Osteoblast (primary cell): ENCODE results near the gene PLCB4. TPM values are rescaled to one million over a fixed set of nuclear protein-coding genes. Genes with fewer than 3 reads are reported as not detected.

Experiments used
- DNase-seq: peaks from one replicate; pipeline ENCODE4 v3.0.0; 2011; ENCODE audit warnings: low spot score, mixed read lengths; ENCODE audit not compliant: insufficient read length; ENCODE audit errors: missing footprints
- H2AFZ ChIP-seq: 2 replicates; pipeline ENCODE4 v1.6.0; 2011; ENCODE audit warnings: mild to moderate bottlenecking, low read length
- H3K27ac ChIP-seq: 2 replicates; pipeline ENCODE4 v1.5.1; 2011; ENCODE audit warnings: mild to moderate bottlenecking, low read depth, low read length, moderate library complexity
- H3K27me3 ChIP-seq: 2 replicates; pipeline ENCODE4 v1.6.0; 2012; ENCODE audit warnings: mild to moderate bottlenecking, control low read depth, inconsistent platforms, low read length, moderate library complexity; ENCODE audit not compliant: insufficient read depth
- H3K36me3 ChIP-seq: 2 replicates; pipeline ENCODE4 v1.5.1; 2011; ENCODE audit warnings: mild to moderate bottlenecking, low read length, control low read depth, moderate library complexity; ENCODE audit not compliant: insufficient read depth
- H3K4me1 ChIP-seq: 2 replicates; pipeline ENCODE4 v1.5.1; 2011; ENCODE audit warnings: mild to moderate bottlenecking, low read length, control low read depth, moderate library complexity; ENCODE audit not compliant: insufficient read depth
- H3K4me2 ChIP-seq: 2 replicates; pipeline ENCODE4 v1.6.0; 2011; ENCODE audit warnings: mild to moderate bottlenecking, low read length; ENCODE audit not compliant: insufficient read depth
- H3K4me3 ChIP-seq: fragments of 200-600 bp; sonication (generic); 3 replicates; pipeline ENCODE4 v1.5.1; 2012; ENCODE audit warnings: mild to moderate bottlenecking, low read length, inconsistent platforms; ENCODE audit not compliant: insufficient read depth
- H3K79me2 ChIP-seq: 2 replicates; pipeline ENCODE4 v1.6.0; 2012; ENCODE audit warnings: mild to moderate bottlenecking, low read length, control low read depth, inconsistent platforms; ENCODE audit not compliant: insufficient read depth
- H3K9me3 ChIP-seq: 2 replicates; pipeline ENCODE4 v1.5.1; 2011; ENCODE audit warnings: low read depth, low read length, control low read depth
- H4K20me1 ChIP-seq: 2 replicates; pipeline ENCODE4 v1.6.0; 2012; ENCODE audit warnings: mild to moderate bottlenecking, low read length, control low read depth; ENCODE audit not compliant: insufficient read depth
- CTCF ChIP-seq: IDR thresholded peaks from 2 replicates; pipeline ENCODE4 v1.5.1; 2011; ENCODE audit warnings: mild to moderate bottlenecking, low read depth, low read length, moderate library complexity; ENCODE audit errors: extremely low read depth
- total RNA-seq: library from RNA; depleted of rRNA; stranded (reverse); fragments of >200 nt; gene quantifications from 2 replicates; pipeline ENCODE4 v1.2.3, GENCODE V29; 2012

The PLCB4 gene
- total RNA-seq, 1 donor = 13.0 TPM

- no peaks in the 10 kb centered on the region for H4K20me1 ChIP-seq
- no peaks in the 10 kb centered on the region for H3K4me1 ChIP-seq
- no peak for TF ChIP-seq CTCF
- no peak overlapping the region for H2AFZ ChIP-seq
- H3K79me2 ChIP-seq = no peaks in the 10 kb centered on the region
- H3K27ac ChIP-seq = no peak overlapping the region
- H3K36me3 ChIP-seq = peaks cover 12% of the 10 kb centered on the region
- no peaks in the 10 kb centered on the region for H3K27me3 ChIP-seq
- no peak for DNase-seq
- no peak overlapping the region for H3K4me3 ChIP-seq
- no peaks in the 10 kb centered on the region for H3K9me3 ChIP-seq
- H3K4me2 ChIP-seq = no peak overlapping the region
Measured at GRCh38 chr20:9338101-9338500, 269.2 kb downstream of the PLCB4 start.

- no peaks in the 10 kb centered on the region for H4K20me1 ChIP-seq
- H3K79me2 ChIP-seq = no peaks in the 10 kb centered on the region
- H3K4me3 ChIP-seq = no peak overlapping the region
- no peaks in the 10 kb centered on the region for H3K27me3 ChIP-seq
- no peak overlapping the region for H2AFZ ChIP-seq
- no peaks in the 10 kb centered on the region for H3K4me1 ChIP-seq
- no peak overlapping the region for H3K4me2 ChIP-seq
- no peak for TF ChIP-seq CTCF
- DNase-seq = no peak
- H3K9me3 ChIP-seq = no peaks in the 10 kb centered on the region
- no peak overlapping the region for H3K27ac ChIP-seq
- peaks cover 15% of the 10 kb centered on the region for H3K36me3 ChIP-seq
Measured at GRCh38 chr20:9339708-9340107, 270.8 kb downstream of the PLCB4 start.

GRCh38 chr20:9342651-9343050 is 273.8 kb downstream of the PLCB4 start:
- Histone ChIP-seq H3K4me2 (no peak overlapping the region), H3K4me3 (no peak overlapping the region), H3K27me3 (no peaks in the 10 kb centered on the region), H2AFZ (no peak overlapping the region), H4K20me1 (no peaks in the 10 kb centered on the region), H3K36me3 (peaks cover 15% of the 10 kb centered on the region), H3K9me3 (no peaks in the 10 kb centered on the region), H3K79me2 (no peaks in the 10 kb centered on the region), H3K27ac (no peak overlapping the region), H3K4me1 (no peaks in the 10 kb centered on the region)
- DNase-seq = no peak
- no peak for TF ChIP-seq CTCF

- Histone ChIP-seq H3K4me1 (no peaks in the 10 kb centered on the region), H3K9me3 (no peaks in the 10 kb centered on the region), H3K4me2 (peak overlapping the region; percentile 3), H3K27ac (no peak overlapping the region), H3K36me3 (peaks cover 12% of the 10 kb centered on the region), H3K4me3 (no peak overlapping the region), H4K20me1 (no peaks in the 10 kb centered on the region), H3K79me2 (no peaks in the 10 kb centered on the region), H3K27me3 (no peaks in the 10 kb centered on the region), H2AFZ (no peak overlapping the region)
- TF ChIP-seq CTCF = no peak
- DNase-seq = no peak
Measured at GRCh38 chr20:9344083-9344920, 275.4 kb downstream of the PLCB4 start.
